Fibroblast of villous mesenchyme (primary cell): ENCODE measurements around the gene PTGR1. TPM values are rescaled to one million over a fixed set of nuclear protein-coding genes. Genes with fewer than 3 reads are reported as not detected.
"Not testable (repeated sequence)": the region's sequence is repeated elsewhere in the genome, so short reads cannot be mapped to it uniquely, and the experiment has no call there.

ENCODE experiments used
- DNase-seq: peaks from one replicate; pipeline ENCODE4 v3.0.0-alpha.2; 2010; ENCODE audit warnings: low read depth
- H3K4me3 ChIP-seq: 2 replicates; pipeline ENCODE4 v1.5.1; 2011; ENCODE audit warnings: low read depth, mild to moderate bottlenecking, low read length
- CTCF ChIP-seq: IDR thresholded peaks from 2 replicates; pipeline ENCODE4 v1.5.1; 2012; ENCODE audit warnings: low read depth, mild to moderate bottlenecking, low read length; ENCODE audit not compliant: insufficient read depth
- total RNA-seq: library from RNA; depleted of rRNA; stranded (reverse); fragments of >200 nt; gene quantifications from 2 replicates; pipeline ENCODE4 v1.2.3, GENCODE V29; 2012

Gene PTGR1
- total RNA-seq, 1 donor = 116 TPM

- no peak overlapping the region for H3K4me3 ChIP-seq
- no peak for DNase-seq
- TF ChIP-seq CTCF = no peak
These were observed 13.1 kb downstream of the PTGR1 start for GRCh38 chr9:111586378-111586777.

- no peak for TF ChIP-seq CTCF
- DNase-seq = no peak
- no peak overlapping the region for H3K4me3 ChIP-seq
These were observed 16.6 kb downstream of the PTGR1 start for GRCh38 chr9:111582888-111583287.

GRCh38 chr9:111572950-111573604, 26.4 kb downstream of the PTGR1 start:
- H3K4me3 ChIP-seq = no peak overlapping the region
- DNase-seq = peak; percentile 76
- TF ChIP-seq CTCF = no peak

- H3K4me3 ChIP-seq, DNase-seq: not testable (repeated sequence)
These were observed 31.3 kb downstream of the PTGR1 start for GRCh38 chr9:111568127-111568526.

- H3K4me3 ChIP-seq = no peak overlapping the region
- DNase-seq = peak; percentile 8
- no peak for TF ChIP-seq CTCF
These were observed 33.2 kb downstream of the PTGR1 start for GRCh38 chr9:111566234-111566633.

GRCh38 chr9:111561165-111561719, 38.2 kb downstream of the PTGR1 start:
- TF ChIP-seq CTCF = no peak
- H3K4me3 ChIP-seq = no peak overlapping the region
- no peak for DNase-seq

- H3K4me3 ChIP-seq = no peak overlapping the region
- TF ChIP-seq CTCF = no peak
- no peak for DNase-seq
These were observed 40.3 kb downstream of the PTGR1 start for GRCh38 chr9:111559000-111559610.

GRCh38 chr9:111555425-111555824, 44.0 kb downstream of the PTGR1 start:
- H3K4me3 ChIP-seq, DNase-seq: not testable (repeated sequence)
